LNCaP clone FGC (cell line): Measurements from ENCODE around the gene AIG1.

Experiments
- DNase-seq: peaks from one replicate; pipeline ENCODE4 v3.0.0-alpha.2; 2011; ENCODE audit warnings: low read depth
- H3K4me3 ChIP-seq: 2 replicates; pipeline ENCODE4 v1.5.1; 2011; ENCODE audit warnings: mild to moderate bottlenecking, low read depth, low read length, control low read depth
- CTCF ChIP-seq: IDR thresholded peaks from 2 replicates; pipeline ENCODE4 v1.5.1; 2012; ENCODE audit warnings: mild to moderate bottlenecking; ENCODE audit not compliant: control insufficient read depth, insufficient read depth; ENCODE audit errors: extremely low read depth

AIG1 gene

GRCh38 chr6:143093290-143093689 is 32.6 kb downstream of the AIG1 start:
- DNase-seq = no peak
- no peak for TF ChIP-seq CTCF

GRCh38 chr6:143096403-143096802 is 35.7 kb downstream of the AIG1 start:
- TF ChIP-seq CTCF = no peak
- DNase-seq = no peak
- no peak overlapping the region for H3K4me3 ChIP-seq

More at GRCh38 chr6:143093290-143093689, 32.6 kb downstream of the AIG1 start:
- no peak overlapping the region for H3K4me3 ChIP-seq

GRCh38 chr6:143097224-143097795 is 36.6 kb downstream of the AIG1 start:
- DNase-seq = no peak
- H3K4me3 ChIP-seq = no peak overlapping the region
- no peak for TF ChIP-seq CTCF

- no peak overlapping the region for H3K4me3 ChIP-seq
- no peak for DNase-seq
- no peak for TF ChIP-seq CTCF
Measured at GRCh38 chr6:143098054-143098671, 37.5 kb downstream of the AIG1 start.

GRCh38 chr6:143099647-143100046 is 39.0 kb downstream of the AIG1 start:
- DNase-seq = no peak
- H3K4me3 ChIP-seq = no peak overlapping the region
- no peak for TF ChIP-seq CTCF

GRCh38 chr6:143100429-143100828 is 39.7 kb downstream of the AIG1 start:
- H3K4me3 ChIP-seq = no peak overlapping the region
- DNase-seq = no peak
- no peak for TF ChIP-seq CTCF

- DNase-seq = no peak
- TF ChIP-seq CTCF = no peak
- no peak overlapping the region for H3K4me3 ChIP-seq
Measured at GRCh38 chr6:143103916-143104315, 43.2 kb downstream of the AIG1 start.
